Uterus (tissue), 2 donors: ENCODE data around the gene CBARP.
A peak's percentile ranks its signal among the peaks of the same experiment; 100 is the strongest.

ENCODE experiments used
- CTCF ChIP-seq, 4 experiments: fragments of 200-600 bp in 2 of 4; fragments of 450-650 bp in 2 of 4; sonication (generic) in 2 of 4; IDR thresholded peaks; one replicate each; pipeline ENCODE4 v1.5.1; 2016 to 2019; ENCODE audit warnings: antibody characterized with exemption in 4 of 4, mild to moderate bottlenecking in 2 of 4, moderate library complexity in 1 of 4
- POLR2A ChIP-seq, 2 donors: fragments of 450-650 bp; IDR thresholded peaks; one replicate each; pipeline ENCODE4 v1.6.1; 2016; ENCODE audit warnings: antibody characterized with exemption in 2 of 2, mild to moderate bottlenecking in 1 of 2, moderate library complexity in 1 of 2

- TF ChIP-seq CTCF (IDR thresholded peaks at IDR 0.05) (peak; percentile 90 to 93 (median 92)), POLR2A (IDR thresholded peaks at IDR 0.05) (no peak)
These were observed 42.1 kb upstream of the CBARP start for GRCh38 chr19:1279782-1280341.
